Erythroblast (primary cell): ENCODE data around the gene AHRR.

Experiments
- GATA1 ChIP-seq: IDR thresholded peaks from 2 replicates; pipeline ENCODE4 v1.6.1; 2011; ENCODE audit warnings: low read depth, mild to moderate bottlenecking, control low read depth, low read length, moderate library complexity
- POLR2A ChIP-seq: IDR thresholded peaks from 2 replicates; pipeline ENCODE4 v1.6.1; 2011; ENCODE audit warnings: mild to moderate bottlenecking, low read length

DNA sequence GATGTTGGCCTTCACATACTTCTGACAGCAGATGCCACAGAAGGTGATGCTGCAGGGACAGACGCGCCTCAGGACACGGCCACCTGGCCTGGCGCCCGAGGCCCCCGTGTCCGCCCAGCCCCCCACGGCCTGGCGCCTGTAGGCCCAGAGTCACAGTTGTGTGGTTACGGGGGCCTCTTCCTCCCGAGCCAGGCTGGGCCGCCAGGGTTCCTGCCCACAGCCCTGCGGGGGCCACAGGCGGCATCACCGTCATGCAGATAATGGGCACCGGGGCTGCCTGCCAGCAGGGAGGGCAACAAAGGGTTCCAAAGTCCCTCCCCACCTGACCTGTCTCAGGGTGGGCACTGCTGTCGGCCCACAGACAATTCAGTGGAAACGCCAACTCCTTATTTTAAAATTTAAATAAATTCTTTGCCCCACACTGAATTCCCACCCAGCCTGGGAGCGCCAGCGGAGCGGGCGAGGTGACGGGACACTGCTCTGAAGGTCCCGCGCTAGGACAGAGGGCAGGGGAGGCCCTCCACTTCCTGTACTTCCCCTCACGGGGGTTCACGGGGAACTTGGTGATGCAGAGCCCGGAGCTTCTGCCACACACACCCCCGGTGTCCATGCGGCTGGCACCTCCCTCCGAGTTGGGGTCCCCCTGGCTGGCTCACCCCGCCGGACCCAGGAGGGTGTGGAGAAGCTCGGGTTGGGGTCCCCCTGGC, 162.1 kb downstream of the AHRR start:
- TF ChIP-seq POLR2A (no peak), GATA1 (no peak)
